Ishikawa (cell line): ENCODE measurements around the gene DLK2.

Source experiments
- CEBPB ChIP-seq: IDR thresholded peaks from 2 replicates; pipeline ENCODE4 v1.6.1; 2012
- CREB1 ChIP-seq: IDR thresholded peaks from 2 replicates; pipeline ENCODE4 v1.6.1; 2012; ENCODE audit warnings: low read depth
- EGR1 ChIP-seq: IDR thresholded peaks from 2 replicates; pipeline ENCODE4 v1.6.1; 2012
- EP300 ChIP-seq: IDR thresholded peaks from 2 replicates; pipeline ENCODE4 v1.6.1; 2012; ENCODE audit warnings: borderline replicate concordance
- FOXM1 ChIP-seq: IDR thresholded peaks from 2 replicates; pipeline ENCODE4 v1.6.1; 2012; ENCODE audit warnings: low read depth, borderline replicate concordance
- MAX ChIP-seq: IDR thresholded peaks from 2 replicates; pipeline ENCODE4 v1.6.1; 2012
- NFIC ChIP-seq: IDR thresholded peaks from 2 replicates; pipeline ENCODE4 v1.6.1; 2012
- RAD21 ChIP-seq: IDR thresholded peaks from 2 replicates; pipeline ENCODE4 v1.6.1; 2012; ENCODE audit warnings: low read depth
- TAF1 ChIP-seq: IDR thresholded peaks from 2 replicates; pipeline ENCODE4 v1.6.1; 2012; ENCODE audit warnings: low read depth, mild to moderate bottlenecking
- TCF12 ChIP-seq: IDR thresholded peaks from 2 replicates; pipeline ENCODE4 v1.6.1; 2012; ENCODE audit warnings: low read depth
- TEAD4 ChIP-seq: IDR thresholded peaks from 2 replicates; pipeline ENCODE4 v1.6.1; 2012
- YY1 ChIP-seq: IDR thresholded peaks from 2 replicates; pipeline ENCODE4 v1.6.1; 2012; ENCODE audit warnings: low read depth
- ZBTB7A ChIP-seq: IDR thresholded peaks from 2 replicates; pipeline ENCODE4 v1.6.1; 2012; ENCODE audit warnings: low read depth
- TF ChIP-seq, protein P1 (sequence below): IDR thresholded peaks from 2 replicates; pipeline ENCODE4 v1.6.1; 2012
- TF ChIP-seq, protein P2 (sequence below): IDR thresholded peaks from 2 replicates; pipeline ENCODE4 v1.6.1; 2012; ENCODE audit warnings: low read depth, mild to moderate bottlenecking

DLK2 gene

GRCh38 chr6:43453831-43454230, 1.5 kb downstream of the DLK2 start:
- TF ChIP-seq CEBPB (no peak), YY1 (no peak), NFIC (no peak), MAX (no peak), RAD21 (no peak), ZBTB7A (no peak)
- TF ChIP-seq, protein P1, sequence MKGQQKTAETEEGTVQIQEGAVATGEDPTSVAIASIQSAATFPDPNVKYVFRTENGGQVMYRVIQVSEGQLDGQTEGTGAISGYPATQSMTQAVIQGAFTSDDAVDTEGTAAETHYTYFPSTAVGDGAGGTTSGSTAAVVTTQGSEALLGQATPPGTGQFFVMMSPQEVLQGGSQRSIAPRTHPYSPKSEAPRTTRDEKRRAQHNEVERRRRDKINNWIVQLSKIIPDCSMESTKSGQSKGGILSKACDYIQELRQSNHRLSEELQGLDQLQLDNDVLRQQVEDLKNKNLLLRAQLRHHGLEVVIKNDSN = no peak

GRCh38 chr6:43452896-43453295, 2.5 kb downstream of the DLK2 start:
- TF ChIP-seq NFIC (no peak), FOXM1 (no peak), MAX (no peak), EGR1 (no peak), YY1 (no peak), TCF12 (no peak), EP300 (no peak), RAD21 (no peak), TAF1 (no peak), TEAD4 (no peak), CREB1 (no peak), CEBPB (no peak), ZBTB7A (no peak)
- TF ChIP-seq, protein P1 = no peak
- TF ChIP-seq, protein P2, sequence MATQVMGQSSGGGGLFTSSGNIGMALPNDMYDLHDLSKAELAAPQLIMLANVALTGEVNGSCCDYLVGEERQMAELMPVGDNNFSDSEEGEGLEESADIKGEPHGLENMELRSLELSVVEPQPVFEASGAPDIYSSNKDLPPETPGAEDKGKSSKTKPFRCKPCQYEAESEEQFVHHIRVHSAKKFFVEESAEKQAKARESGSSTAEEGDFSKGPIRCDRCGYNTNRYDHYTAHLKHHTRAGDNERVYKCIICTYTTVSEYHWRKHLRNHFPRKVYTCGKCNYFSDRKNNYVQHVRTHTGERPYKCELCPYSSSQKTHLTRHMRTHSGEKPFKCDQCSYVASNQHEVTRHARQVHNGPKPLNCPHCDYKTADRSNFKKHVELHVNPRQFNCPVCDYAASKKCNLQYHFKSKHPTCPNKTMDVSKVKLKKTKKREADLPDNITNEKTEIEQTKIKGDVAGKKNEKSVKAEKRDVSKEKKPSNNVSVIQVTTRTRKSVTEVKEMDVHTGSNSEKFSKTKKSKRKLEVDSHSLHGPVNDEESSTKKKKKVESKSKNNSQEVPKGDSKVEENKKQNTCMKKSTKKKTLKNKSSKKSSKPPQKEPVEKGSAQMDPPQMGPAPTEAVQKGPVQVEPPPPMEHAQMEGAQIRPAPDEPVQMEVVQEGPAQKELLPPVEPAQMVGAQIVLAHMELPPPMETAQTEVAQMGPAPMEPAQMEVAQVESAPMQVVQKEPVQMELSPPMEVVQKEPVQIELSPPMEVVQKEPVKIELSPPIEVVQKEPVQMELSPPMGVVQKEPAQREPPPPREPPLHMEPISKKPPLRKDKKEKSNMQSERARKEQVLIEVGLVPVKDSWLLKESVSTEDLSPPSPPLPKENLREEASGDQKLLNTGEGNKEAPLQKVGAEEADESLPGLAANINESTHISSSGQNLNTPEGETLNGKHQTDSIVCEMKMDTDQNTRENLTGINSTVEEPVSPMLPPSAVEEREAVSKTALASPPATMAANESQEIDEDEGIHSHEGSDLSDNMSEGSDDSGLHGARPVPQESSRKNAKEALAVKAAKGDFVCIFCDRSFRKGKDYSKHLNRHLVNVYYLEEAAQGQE = no peak

GRCh38 chr6:43451939-43452338, 3.4 kb downstream of the DLK2 start:
- TF ChIP-seq EP300 = no peak
- no peak for TF ChIP-seq CEBPB
- TF ChIP-seq, protein P2 = no peak
- TF ChIP-seq FOXM1 = no peak
- TF ChIP-seq TEAD4 = no peak
- TF ChIP-seq TAF1 = no peak
- TF ChIP-seq ZBTB7A = no peak
- no peak for TF ChIP-seq NFIC
- TF ChIP-seq YY1 = no peak
- no peak for TF ChIP-seq EGR1
- no peak for TF ChIP-seq RAD21
- no peak for TF ChIP-seq MAX
- TF ChIP-seq CREB1 = no peak

DNA sequence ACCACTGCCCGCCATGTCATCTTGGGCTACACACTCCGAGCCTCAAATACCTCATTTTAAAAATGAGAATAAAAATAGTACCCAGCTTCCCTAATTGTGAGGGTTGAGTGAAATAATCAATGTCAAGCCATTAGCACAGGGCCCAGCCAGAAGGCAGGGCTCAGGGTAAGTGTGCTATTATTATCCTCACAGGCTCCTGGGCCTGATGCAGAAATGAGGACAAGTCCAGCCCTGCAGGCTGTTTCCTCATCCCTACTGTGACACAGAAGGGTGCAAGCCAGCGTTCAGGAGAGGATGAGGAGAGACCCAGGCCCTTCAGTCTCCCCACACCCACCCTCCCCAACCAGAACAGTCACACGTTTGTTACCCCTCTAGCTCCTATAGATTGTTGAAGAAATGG, 4.0 kb downstream of the DLK2 start:
- TF ChIP-seq EGR1 = no peak
- TF ChIP-seq, protein P2 = no peak
- no peak for TF ChIP-seq FOXM1
- no peak for TF ChIP-seq TCF12
- no peak for TF ChIP-seq TAF1
- no peak for TF ChIP-seq YY1

DNA sequence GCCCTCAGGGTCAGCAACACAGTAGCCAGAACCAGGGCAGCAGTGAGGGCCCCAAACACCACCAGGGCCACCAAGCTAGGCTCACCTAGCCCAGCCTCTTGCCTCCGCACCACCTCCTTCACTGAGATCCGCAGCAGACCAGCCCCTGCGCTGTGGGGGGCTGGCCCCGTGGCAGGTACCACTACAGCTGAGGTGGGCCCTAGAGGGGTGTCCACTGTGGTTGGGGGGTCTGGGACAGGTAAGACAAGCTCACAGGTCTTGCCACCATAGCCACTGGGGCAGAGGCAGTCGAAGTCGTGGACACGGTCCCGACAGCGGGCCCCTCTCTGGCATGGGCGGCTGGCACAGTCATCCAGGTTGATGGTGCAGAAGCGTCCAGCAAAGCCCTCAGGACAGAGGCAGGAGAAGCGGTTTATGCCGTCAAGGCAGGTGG, 4.6 kb downstream of the DLK2 start:
- TF ChIP-seq EGR1 (no peak), FOXM1 (no peak), MAX (no peak), NFIC (no peak), CEBPB (no peak), ZBTB7A (no peak), TEAD4 (no peak), CREB1 (no peak), RAD21 (no peak), TCF12 (no peak), TAF1 (no peak), EP300 (no peak)
- TF ChIP-seq, protein P2 = no peak
- TF ChIP-seq, protein P1 = no peak
